ENCODE results near the gene PHLPP2. TPM values are rescaled to one million over a fixed set of nuclear protein-coding genes. Genes with fewer than 3 reads are reported as not detected.

The PHLPP2 gene
- total RNA-seq, 4 donors from 2014 or later, result 18.2 to 170 (median 116) TPM

- Histone ChIP-seq H3K4me1 (peaks cover 0 to 24% (median 8%) of the 10 kb centered on the region in 4 donors), H3K27ac (peak overlapping the region in 3 of 4 donors; percentile 83 to 94 (median 90)), H3K9me3 (no peaks in the 10 kb centered on the region), H3K4me3 (peak overlapping the region in 3 of 4 donors; percentile 40 to 74 (median 70)), H3K27me3 (peaks cover 0 to 10% of the 10 kb centered on the region in 2 donors), H3K36me3 (peaks cover 0 to 11% (median 0%) of the 10 kb centered on the region in 3 donors)
- DNase-seq, result peak in 1 of 3 donors; percentile 54
- no peak for TF ChIP-seq POLR2A (IDR thresholded peaks at IDR 0.05)
- no peak for TF ChIP-seq CTCF (IDR thresholded peaks at IDR 0.05)
Observed at GRCh38 chr16:71627731-71628181, 96.7 kb downstream of the PHLPP2 start.

GRCh38 chr16:71626858-71627213, 97.7 kb downstream of the PHLPP2 start:
- H3K36me3 ChIP-seq, result peaks cover 0 to 11% (median 0%) of the 10 kb centered on the region in 3 donors
- peak overlapping the region in 3 of 4 donors; percentile 83 to 94 (median 90) for H3K27ac ChIP-seq
- peak overlapping the region; percentile 40 to 74 (median 58) for H3K4me3 ChIP-seq
- DNase-seq, result peak in 2 of 3 donors; percentile 90 to 94
- no peaks in the 10 kb centered on the region for H3K9me3 ChIP-seq
- H3K4me1 ChIP-seq, result peaks cover 0 to 24% (median 8%) of the 10 kb centered on the region in 4 donors
- TF ChIP-seq POLR2A (IDR thresholded peaks at IDR 0.05) (peak; percentile 56 to 77), CTCF (IDR thresholded peaks at IDR 0.05) (no peak)
- H3K27me3 ChIP-seq, result peaks cover 0 to 10% of the 10 kb centered on the region in 2 donors

GRCh38 chr16:71626018-71626857, 98.3 kb downstream of the PHLPP2 start, which contains the start of gene MARVELD3:
TSS of gene MARVELD3 (plus strand) at chr16:71626184. CDS start at chr16:71626230, 46 bp downstream.
- Histone ChIP-seq H3K27me3 (peaks cover 0 to 10% of the 10 kb centered on the region in 2 donors), H3K36me3 (peaks cover 0 to 7% (median 0%) of the 10 kb centered on the region in 3 donors), H3K4me1 (peaks cover 0 to 24% (median 8%) of the 10 kb centered on the region in 4 donors), H3K4me3 (peak within 1 kb of the TSS; percentile 40 to 74 (median 58)), H3K9me3 (no peaks in the 10 kb centered on the region), H3K27ac (peak within 1 kb of the TSS in 3 of 4 donors; percentile 83 to 94 (median 90))
- TF ChIP-seq POLR2A (IDR thresholded peaks at IDR 0.05) (peak; percentile 85 to 92), CTCF (IDR thresholded peaks at IDR 0.05) (peak in 2 of 6 experiments; percentile 8 to 14)
- peak in 2 of 3 donors; percentile 91 to 97 for DNase-seq

- peaks cover 0 to 24% (median 8%) of the 10 kb centered on the region in 4 donors for H3K4me1 ChIP-seq
- peaks cover 0 to 10% of the 10 kb centered on the region in 2 donors for H3K27me3 ChIP-seq
- no peaks in the 10 kb centered on the region for H3K36me3 ChIP-seq
- peak overlapping the region in 3 of 4 donors; percentile 40 to 74 (median 70) for H3K4me3 ChIP-seq
- no peak for DNase-seq
- no peak for TF ChIP-seq CTCF (IDR thresholded peaks at IDR 0.05)
- no peaks in the 10 kb centered on the region for H3K9me3 ChIP-seq
- peak overlapping the region in 2 of 4 donors; percentile 83 to 90 for H3K27ac ChIP-seq
Observed at GRCh38 chr16:71625113-71625850, 99.2 kb downstream of the PHLPP2 start.

- H3K27me3 ChIP-seq, result peaks cover 0 to 10% of the 10 kb centered on the region in 2 donors
- peaks cover 0 to 14% (median 8%) of the 10 kb centered on the region in 4 donors for H3K4me1 ChIP-seq
- no peak for DNase-seq
- no peak overlapping the region for H3K27ac ChIP-seq
- H3K36me3 ChIP-seq, result no peaks in the 10 kb centered on the region
- H3K4me3 ChIP-seq, result no peak overlapping the region
- TF ChIP-seq CTCF (IDR thresholded peaks at IDR 0.05) (no peak), POLR2A (IDR thresholded peaks at IDR 0.05) (no peak)
- no peaks in the 10 kb centered on the region for H3K9me3 ChIP-seq
Observed at GRCh38 chr16:71623597-71623996, 100.9 kb downstream of the PHLPP2 start.

Measured in Peyer's patch (tissue), 4 donors.